HG03139 (cell line): ENCODE results near the gene ADAMTSL4.
A peak's percentile ranks its signal among the peaks of the same experiment; 100 is the strongest.

ENCODE experiments used
- ATAC-seq: cut with Tn5 transposase; IDR thresholded peaks from one replicate; pipeline ENCODE4 v1.9.1; 2021; ENCODE audit not compliant: unreplicated experiment

ADAMTSL4 gene

GRCh38 chr1:150548632-150549495 lies at the start of gene ADAMTSL4:
ADAMTSL4 (plus strand) TSS chr1:150549408; CDS start chr1:150552289, 2,881 bp downstream.
- no peak for ATAC-seq

- no peak for ATAC-seq
These were observed 43.8 kb upstream of the ADAMTSL4 start for GRCh38 chr1:150505431-150505830.

GRCh38 chr1:150507912-150508864 lies 41.0 kb upstream of the ADAMTSL4 start, which contains the start of gene ECM1:
ECM1 (plus strand) TSS chr1:150508109; CDS start chr1:150508210, 101 bp downstream.
- ATAC-seq: no peak

- ATAC-seq: no peak
These were observed 40.2 kb upstream of the ADAMTSL4 start for GRCh38 chr1:150508982-150509381.

- no peak for ATAC-seq
These were observed 37.7 kb upstream of the ADAMTSL4 start for GRCh38 chr1:150511551-150511950.

GRCh38 chr1:150511985-150512660 lies 37.1 kb upstream of the ADAMTSL4 start:
- no peak for ATAC-seq

GRCh38 chr1:150512846-150513245 lies 36.4 kb upstream of the ADAMTSL4 start:
- no peak for ATAC-seq

- ATAC-seq: no peak
These were observed 35.8 kb upstream of the ADAMTSL4 start for GRCh38 chr1:150513351-150513791.

- ATAC-seq: no peak
These were observed 34.9 kb upstream of the ADAMTSL4 start for GRCh38 chr1:150514260-150514659.

- no peak for ATAC-seq
These were observed 34.3 kb upstream of the ADAMTSL4 start for GRCh38 chr1:150514913-150515327.

- ATAC-seq: peak; percentile 91
These were observed 33.7 kb upstream of the ADAMTSL4 start, which contains the start of gene FALEC for GRCh38 chr1:150515328-150516049. FALEC (plus strand) TSS chr1:150515752.

GRCh38 chr1:150516050-150516591 lies 33.1 kb upstream of the ADAMTSL4 start:
- ATAC-seq: no peak

- ATAC-seq: no peak
These were observed 32.6 kb upstream of the ADAMTSL4 start for GRCh38 chr1:150516616-150517015.

- ATAC-seq: no peak
These were observed 27.8 kb upstream of the ADAMTSL4 start for GRCh38 chr1:150521196-150521968.

- no peak for ATAC-seq
These were observed 23.9 kb upstream of the ADAMTSL4 start for GRCh38 chr1:150525348-150525747.

- no peak for ATAC-seq
These were observed 21.0 kb upstream of the ADAMTSL4 start for GRCh38 chr1:150528196-150528595.

- ATAC-seq: no peak
These were observed 20.2 kb upstream of the ADAMTSL4 start for GRCh38 chr1:150529017-150529416.

GRCh38 chr1:150530491-150531159 lies 18.6 kb upstream of the ADAMTSL4 start:
- ATAC-seq: no peak
